Spleen (tissue), 11 donors: Measurements from ENCODE around the gene ARHGAP22. TPM values are rescaled to one million over a fixed set of nuclear protein-coding genes. Genes with fewer than 3 reads are reported as not detected.

Experiments used
- DNase-seq: peaks from one replicate; pipeline ENCODE4 v3.0.0-alpha.2; 2020
- H3K27ac ChIP-seq, 8 donors: fragments of 200-600 bp; sonication (generic) in 7 of 8; 1 replicate in 4 of 8; 2 replicates in 4 of 8; pipeline versions ENCODE4 v1.5.0 to v1.8.0; 2016 to 2021; ENCODE audit warnings: inconsistent platforms in 4 of 8, mild to moderate bottlenecking in 4 of 8, moderate library complexity in 1 of 8
- H3K27me3 ChIP-seq, 7 donors: fragments of 200-600 bp; sonication (generic) in 6 of 7; replicated peaks in 1 of 7; 1 replicate in 4 of 7; 2 replicates in 3 of 7; pipeline versions ENCODE4 v1.5.0 to v1.8.0; 2016 to 2021; ENCODE audit warnings: inconsistent platforms in 3 of 7, mild to moderate bottlenecking in 1 of 7
- H3K36me3 ChIP-seq, 6 donors: fragments of 200-600 bp; sonication (generic) in 5 of 6; 1 replicate in 4 of 6; 2 replicates in 2 of 6; pipeline versions ENCODE4 v1.5.0 to v1.8.0; 2016 to 2021; ENCODE audit warnings: inconsistent platforms in 2 of 6
- H3K4me1 ChIP-seq, 6 donors: fragments of 200-600 bp; sonication (generic) in 5 of 6; 1 replicate in 3 of 6; 2 replicates in 3 of 6; pipeline versions ENCODE4 v1.5.0 to v1.8.0; 2016 to 2021; ENCODE audit warnings: inconsistent platforms in 3 of 6
- H3K4me3 ChIP-seq, 8 donors: fragments of 200-600 bp; sonication (generic) in 7 of 8; 1 replicate in 4 of 8; 2 replicates in 4 of 8; pipeline versions ENCODE4 v1.5.0 to v1.8.0; 2016 to 2021; ENCODE audit warnings: inconsistent platforms in 4 of 8, mild to moderate bottlenecking in 4 of 8, moderate library complexity in 2 of 8
- H3K9me3 ChIP-seq, 8 donors: fragments of 200-600 bp; sonication (generic) in 7 of 8; 1 replicate in 4 of 8; 2 replicates in 4 of 8; pipeline versions ENCODE4 v1.5.0 to v1.8.0; 2016 to 2021; ENCODE audit warnings: inconsistent platforms in 4 of 8
- CTCF ChIP-seq, 11 experiments: fragments of 200-600 bp in 7 of 11; fragments of 450-650 bp in 4 of 11; sonication (generic) in 4 of 11; IDR thresholded peaks in 8 of 11; conservative IDR thresholded peaks in 3 of 11; 1 replicate in 7 of 11; 2 replicates in 4 of 11; pipeline versions ENCODE4 v1.4.0 to v1.8.0; 2016 to 2021; ENCODE audit warnings: antibody characterized with exemption in 11 of 11, inconsistent platforms in 4 of 11, mild to moderate bottlenecking in 1 of 11
- POLR2A ChIP-seq, 3 donors: fragments of 450-650 bp; IDR thresholded peaks; one replicate each; pipeline ENCODE4 v1.5.1; 2017; ENCODE audit warnings: antibody characterized with exemption in 3 of 3, mild to moderate bottlenecking in 1 of 3
- POLR2AphosphoS5 ChIP-seq, 3 donors: sonication (generic); formaldehyde crosslinking; IDR thresholded peaks; one replicate each; pipeline ENCODE4 v1.5.1; 2017; ENCODE audit warnings: antibody characterized with exemption in 3 of 3
- WGBS, 5 donors: extraction: QIAGEN DNeasy Blood & Tissue Kit in 3 of 5; methylation state at CpG; one replicate each; pipeline versions ENCODE4 v1.1.5 to v1.1.7; 2013 to 2018; 5-methylcytosine and 5-hydroxymethylcytosine counted together
- intact Hi-C: fragments of 100-400 bp; cut with DNase I; formaldehyde crosslinking; loops from one replicate; pipeline ENCODE4 v1.15.0; 2023; ENCODE audit warnings: low total_unique reads
- polyA plus RNA-seq, 3 donors: library from polyadenylated mRNA; stranded (reverse); fragments of 200-250 nt; gene quantifications; one replicate each; pipeline ENCODE4 v1.2.1, GENCODE V29; 2013
- total RNA-seq, 7 donors: library from RNA; depleted of rRNA in 3 of 7; stranded (reverse); fragments of >200 nt in 3 of 7; fragmentation: NEBNext Ultra II Directional in 4 of 7; extraction: Animal tissue kit (Norgen Biotek cat#: 25700) in 4 of 7; gene quantifications; one replicate each; pipeline versions ENCODE4 v1.1.0 to v1.2.1, GENCODE V29; 2016 to 2021
- donor health status: healthy with polysubstance abuse.
- donor health status: DM: no; HTN: no; CAD: no; lungs with moderate emphysema.
- donor health status: DM: no; HTN: no; CAD: no.
- donor health status: Bipolar disorder and iron deficiency.
- donor health status: healthy.
- donor health status: DM: no; HTN: no; CAD: no.
- donor health status: DM: yes; HTN: yes; CAD: no.

The ARHGAP22 gene
- total and polyA plus RNA-seq, 10 donors: 0.56 to 7.5 (median 3.2) TPM

GRCh38 chr10:48564466-48565160 lies 40.3 kb downstream of the ARHGAP22 start:
- H3K27me3 ChIP-seq: no peaks in the 10 kb centered on the region
- no peaks in the 10 kb centered on the region for H3K9me3 ChIP-seq
- DNase-seq: no peak
- H3K36me3 ChIP-seq: no peaks in the 10 kb centered on the region
- WGBS, 5 donors: 46 to 62% (median 53%) methylated on average over 9 of the region's 9 CpGs
- no peaks in the 10 kb centered on the region for H3K4me1 ChIP-seq
- TF ChIP-seq POLR2A (IDR thresholded peaks at IDR 0.05): no peak
- TF ChIP-seq CTCF (IDR thresholded peaks at IDR 0.05 in 8 of 11, conservative IDR thresholded peaks at IDR 0.05 in 3 of 11): no peak
- TF ChIP-seq POLR2AphosphoS5 (IDR thresholded peaks at IDR 0.05): no peak
- no peak overlapping the region for H3K27ac ChIP-seq
- intact Hi-C loops: no loop called here
- H3K4me3 ChIP-seq: no peak overlapping the region

GRCh38 chr10:48557511-48558123 lies 47.3 kb downstream of the ARHGAP22 start:
- DNase-seq: no peak
- no peaks in the 10 kb centered on the region for H3K9me3 ChIP-seq
- H3K27ac ChIP-seq: no peak overlapping the region
- WGBS, 5 donors: 72 to 89% (median 78%) methylated on average over 4 to 5 of the region's 5 CpGs
- no peaks in the 10 kb centered on the region for H3K36me3 ChIP-seq
- no peak overlapping the region for H3K4me3 ChIP-seq
- intact Hi-C loops: no loop called here
- H3K4me1 ChIP-seq: peaks cover 0 to 1% (median 0%) of the 10 kb centered on the region in 6 donors
- no peaks in the 10 kb centered on the region for H3K27me3 ChIP-seq
- no peak for TF ChIP-seq POLR2AphosphoS5 (IDR thresholded peaks at IDR 0.05)
- no peak for TF ChIP-seq CTCF (IDR thresholded peaks at IDR 0.05 in 8 of 11, conservative IDR thresholded peaks at IDR 0.05 in 3 of 11)
- TF ChIP-seq POLR2A (IDR thresholded peaks at IDR 0.05): no peak

DNA sequence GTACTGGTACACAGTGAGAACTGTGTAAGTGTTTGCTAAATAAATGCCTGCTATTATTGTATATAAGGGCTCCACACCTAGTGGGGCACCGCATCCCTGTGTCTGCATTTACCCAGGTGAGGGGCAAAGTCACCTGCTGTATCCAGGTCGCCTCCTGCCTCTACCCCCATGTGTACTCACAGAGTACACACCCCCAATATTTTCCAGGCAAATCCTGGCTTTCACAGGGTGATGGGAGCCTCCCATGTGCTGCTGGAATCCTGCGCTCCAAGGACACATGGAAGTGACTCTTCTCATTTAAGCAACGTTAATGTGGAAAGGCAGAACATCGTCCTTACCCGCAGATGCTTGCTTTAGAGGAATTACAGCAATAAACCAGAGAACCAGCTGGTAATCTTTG lies 48.2 kb downstream of the ARHGAP22 start:
- peaks cover 0 to 10% (median 4%) of the 10 kb centered on the region in 6 donors for H3K4me1 ChIP-seq
- H3K27ac ChIP-seq: no peak overlapping the region
- no peak for TF ChIP-seq POLR2A (IDR thresholded peaks at IDR 0.05)
- no peak for TF ChIP-seq CTCF (IDR thresholded peaks at IDR 0.05 in 8 of 11, conservative IDR thresholded peaks at IDR 0.05 in 3 of 11)
- no peak for TF ChIP-seq POLR2AphosphoS5 (IDR thresholded peaks at IDR 0.05)
- 80 to 90% (median 87%) methylated on average over 6 of the region's 6 CpGs for WGBS, 5 donors
- H3K4me3 ChIP-seq: no peak overlapping the region
- DNase-seq: no peak
- H3K36me3 ChIP-seq: no peaks in the 10 kb centered on the region
- H3K9me3 ChIP-seq: no peaks in the 10 kb centered on the region
- H3K27me3 ChIP-seq: no peaks in the 10 kb centered on the region
- intact Hi-C loops: no loop called here

GRCh38 chr10:48556065-48556464 lies 48.8 kb downstream of the ARHGAP22 start:
- Histone ChIP-seq H3K27ac (no peak overlapping the region), H3K9me3 (no peaks in the 10 kb centered on the region), H3K4me3 (no peak overlapping the region), H3K36me3 (no peaks in the 10 kb centered on the region), H3K4me1 (peaks cover 0 to 12% (median 4%) of the 10 kb centered on the region in 6 donors), H3K27me3 (no peaks in the 10 kb centered on the region)
- TF ChIP-seq POLR2AphosphoS5 (IDR thresholded peaks at IDR 0.05) (no peak), POLR2A (IDR thresholded peaks at IDR 0.05) (no peak), CTCF (IDR thresholded peaks at IDR 0.05 in 8 of 11, conservative IDR thresholded peaks at IDR 0.05 in 3 of 11) (no peak)
- WGBS, 5 donors: 78 to 91% (median 87%) methylated on average over 5 of the region's 5 CpGs
- DNase-seq: no peak
- intact Hi-C loops: no loop called here
